ENCODE data around the gene XIAP.
A peak's percentile ranks its signal among the peaks of the same experiment; 100 is the strongest.

XIAP gene

GRCh38 chrX:123859846-123860838, at the start of gene XIAP:
TSS of gene XIAP (plus strand) at chrX:123860053. CDS start at chrX:123885663, 25,610 bp downstream.
- TF ChIP-seq CTCF (IDR thresholded peaks at IDR 0.05), result no peak

- TF ChIP-seq CTCF (IDR thresholded peaks at IDR 0.05), result no peak
These were observed 45.5 kb upstream of the XIAP start for GRCh38 chrX:123814343-123814742.

- TF ChIP-seq CTCF (IDR thresholded peaks at IDR 0.05), result no peak
These were observed 42.5 kb upstream of the XIAP start for GRCh38 chrX:123817288-123817894.

- TF ChIP-seq CTCF (IDR thresholded peaks at IDR 0.05), result no peak
These were observed 41.6 kb upstream of the XIAP start for GRCh38 chrX:123818243-123818642.

GRCh38 chrX:123822965-123823364, 36.9 kb upstream of the XIAP start:
- no peak for TF ChIP-seq CTCF (IDR thresholded peaks at IDR 0.05)

- no peak for TF ChIP-seq CTCF (IDR thresholded peaks at IDR 0.05)
These were observed 29.5 kb upstream of the XIAP start for GRCh38 chrX:123830309-123830708.

- TF ChIP-seq CTCF (IDR thresholded peaks at IDR 0.05), result peak; percentile 65
These were observed 26.5 kb upstream of the XIAP start for GRCh38 chrX:123833387-123833786.
